ENCODE measurements around the gene DOCK10.

The DOCK10 gene

DNA sequence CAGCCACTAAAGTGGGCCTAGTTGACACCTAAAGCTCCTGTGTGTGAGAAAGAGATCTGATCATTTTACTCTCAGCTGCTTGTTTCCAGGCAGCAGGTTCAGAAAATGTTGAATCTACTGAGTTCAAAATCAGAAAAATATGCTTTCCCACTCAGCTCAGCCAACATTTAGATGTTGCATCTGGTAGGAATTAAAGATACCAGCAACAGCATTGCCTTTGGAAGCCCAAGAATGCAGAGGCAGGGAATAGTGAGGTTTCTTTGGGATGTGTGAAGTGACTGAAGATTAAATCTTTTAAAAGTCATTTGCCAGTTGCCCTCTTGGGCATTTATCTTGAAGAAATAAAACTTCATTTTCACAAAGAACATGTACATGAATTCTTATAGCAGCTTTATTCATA is 33.9 kb upstream of the DOCK10 start:
- no peak overlapping the region for H3K4me3 ChIP-seq (ENCODE audit: low read depth, low read length)
- TF ChIP-seq, protein P1, sequence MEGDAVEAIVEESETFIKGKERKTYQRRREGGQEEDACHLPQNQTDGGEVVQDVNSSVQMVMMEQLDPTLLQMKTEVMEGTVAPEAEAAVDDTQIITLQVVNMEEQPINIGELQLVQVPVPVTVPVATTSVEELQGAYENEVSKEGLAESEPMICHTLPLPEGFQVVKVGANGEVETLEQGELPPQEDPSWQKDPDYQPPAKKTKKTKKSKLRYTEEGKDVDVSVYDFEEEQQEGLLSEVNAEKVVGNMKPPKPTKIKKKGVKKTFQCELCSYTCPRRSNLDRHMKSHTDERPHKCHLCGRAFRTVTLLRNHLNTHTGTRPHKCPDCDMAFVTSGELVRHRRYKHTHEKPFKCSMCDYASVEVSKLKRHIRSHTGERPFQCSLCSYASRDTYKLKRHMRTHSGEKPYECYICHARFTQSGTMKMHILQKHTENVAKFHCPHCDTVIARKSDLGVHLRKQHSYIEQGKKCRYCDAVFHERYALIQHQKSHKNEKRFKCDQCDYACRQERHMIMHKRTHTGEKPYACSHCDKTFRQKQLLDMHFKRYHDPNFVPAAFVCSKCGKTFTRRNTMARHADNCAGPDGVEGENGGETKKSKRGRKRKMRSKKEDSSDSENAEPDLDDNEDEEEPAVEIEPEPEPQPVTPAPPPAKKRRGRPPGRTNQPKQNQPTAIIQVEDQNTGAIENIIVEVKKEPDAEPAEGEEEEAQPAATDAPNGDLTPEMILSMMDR (IDR thresholded peaks at IDR 0.05; ENCODE audit: control insufficient read depth, extremely low read depth, insufficient read depth): no peak
- no peak for DNase-seq (ENCODE audit: low read depth)

DNA sequence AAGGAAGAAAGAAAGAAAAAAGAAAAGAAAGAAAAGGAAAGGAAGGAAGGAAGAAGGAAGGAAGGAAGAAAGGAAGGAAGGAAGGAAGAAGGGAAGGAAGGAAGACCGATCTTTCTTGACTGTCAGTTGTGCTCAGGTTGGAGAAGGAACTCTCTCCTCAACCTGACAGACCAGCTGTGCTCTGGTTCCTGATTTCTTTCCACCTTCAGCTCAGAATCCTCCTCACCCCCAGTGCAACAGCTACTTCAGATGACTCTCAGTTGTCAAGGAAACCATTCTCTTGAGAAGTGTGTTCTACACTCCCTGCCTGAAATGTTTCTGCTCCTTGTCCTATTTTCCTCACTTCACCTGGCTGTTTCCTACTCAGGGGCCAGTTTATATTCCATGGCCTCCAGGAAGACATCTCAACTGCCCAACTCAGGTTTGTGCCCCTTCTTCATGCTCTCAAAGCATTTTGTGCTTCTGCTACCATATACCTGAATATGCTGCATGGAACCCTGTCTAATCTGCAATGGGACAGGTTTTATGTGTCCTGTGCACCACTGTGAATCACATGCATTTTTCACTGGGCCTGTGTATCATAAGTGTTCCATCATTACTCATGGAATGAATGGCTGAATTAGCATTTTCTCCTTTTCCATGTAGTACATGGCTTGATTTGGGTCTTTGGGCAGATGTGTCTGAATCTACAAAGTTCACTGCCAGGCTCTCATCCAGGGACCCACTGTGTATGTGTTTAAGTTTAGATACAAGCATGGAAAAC is 32.8 kb upstream of the DOCK10 start:
- TF ChIP-seq, protein P1 (IDR thresholded peaks at IDR 0.05; ENCODE audit: control insufficient read depth, extremely low read depth, insufficient read depth): no peak
- H3K4me3 ChIP-seq (ENCODE audit: low read depth, low read length): no peak overlapping the region
- DNase-seq (ENCODE audit: low read depth): no peak

DNA sequence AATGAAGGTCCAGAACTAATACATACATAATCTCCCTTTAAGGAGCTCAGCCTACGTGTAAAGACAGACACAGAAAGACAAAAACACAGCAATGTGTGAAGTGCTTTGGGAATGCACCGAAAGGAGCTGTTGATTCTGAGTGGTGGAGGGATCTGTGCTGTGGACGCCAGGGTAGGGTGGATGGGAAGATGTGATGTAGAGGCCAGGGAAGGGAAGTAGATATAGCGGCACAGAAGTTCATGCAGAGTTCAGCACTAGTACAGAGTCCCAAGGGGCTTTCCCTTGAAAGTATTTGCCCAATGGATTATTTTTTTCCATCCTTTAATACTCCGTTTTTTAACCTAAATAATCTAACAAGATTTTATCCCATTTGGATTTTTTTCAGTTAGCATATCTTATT is 32.1 kb upstream of the DOCK10 start:
- TF ChIP-seq, protein P1 (IDR thresholded peaks at IDR 0.05; ENCODE audit: control insufficient read depth, extremely low read depth, insufficient read depth): no peak
- no peak overlapping the region for H3K4me3 ChIP-seq (ENCODE audit: low read depth, low read length)
- DNase-seq (ENCODE audit: low read depth): no peak

DNA sequence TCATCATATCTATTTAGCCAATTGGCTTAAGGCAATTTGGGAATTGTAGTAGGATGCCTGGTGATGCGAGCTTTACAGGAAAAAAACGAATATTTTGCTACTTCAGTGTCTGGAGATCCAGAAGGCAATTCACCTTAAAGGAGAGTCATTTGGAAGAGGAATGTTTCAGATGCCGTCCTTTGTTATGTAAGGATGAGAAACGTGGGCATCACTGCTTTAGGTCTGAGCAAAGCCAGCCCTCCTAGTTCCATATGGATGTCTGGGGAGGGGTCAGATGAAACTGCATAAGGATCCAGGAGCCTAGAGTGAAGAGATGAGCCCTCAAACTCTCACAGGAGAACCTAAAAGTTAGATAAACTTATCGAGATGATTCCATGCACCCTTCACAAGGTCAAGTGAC is 30.9 kb upstream of the DOCK10 start:
- no peak overlapping the region for H3K4me3 ChIP-seq (ENCODE audit: low read depth, low read length)
- TF ChIP-seq, protein P1 (IDR thresholded peaks at IDR 0.05; ENCODE audit: control insufficient read depth, extremely low read depth, insufficient read depth): no peak
- no peak for DNase-seq (ENCODE audit: low read depth)

DNA sequence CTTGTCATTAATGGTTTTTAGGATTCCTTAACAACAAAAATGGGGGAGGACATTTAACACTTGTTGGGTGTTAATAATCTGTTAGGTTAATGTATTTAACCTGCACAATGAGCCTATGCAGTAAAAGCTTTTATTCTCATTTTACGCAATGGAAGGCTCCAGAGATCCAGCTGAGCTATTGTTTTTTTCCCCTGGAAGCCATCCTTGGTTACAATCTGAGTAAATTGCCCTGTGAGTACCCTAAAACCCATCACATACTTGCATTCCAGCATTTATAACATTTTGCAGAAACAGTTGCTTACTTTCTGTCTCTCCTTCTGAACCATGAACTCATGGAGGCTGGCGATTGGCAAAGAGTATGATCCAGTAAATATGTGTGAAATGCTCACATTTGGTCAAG is 30.2 kb upstream of the DOCK10 start:
- TF ChIP-seq, protein P1 (IDR thresholded peaks at IDR 0.05; ENCODE audit: control insufficient read depth, extremely low read depth, insufficient read depth): no peak
- no peak overlapping the region for H3K4me3 ChIP-seq (ENCODE audit: low read depth, low read length)
- DNase-seq (ENCODE audit: low read depth): no peak

DNA sequence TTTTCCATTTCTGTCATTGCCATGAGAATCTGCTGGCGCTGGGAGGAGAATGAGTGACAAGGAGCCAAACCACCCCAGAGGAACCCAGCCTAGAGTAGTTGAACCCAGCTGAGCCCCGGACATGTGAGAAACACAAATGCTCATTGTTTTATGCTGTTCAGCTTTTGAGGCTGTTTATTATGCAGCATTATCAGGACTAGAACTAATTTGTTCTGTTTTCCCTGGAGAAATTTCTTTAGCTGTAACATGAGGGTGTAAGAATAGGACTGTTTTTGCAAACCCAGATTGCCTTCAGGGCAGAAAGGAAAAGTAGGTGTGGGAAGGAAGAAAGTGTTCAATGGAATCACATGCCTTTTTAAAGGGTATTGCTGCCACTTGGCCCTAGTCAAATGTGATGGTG is 28.5 kb upstream of the DOCK10 start:
- DNase-seq (ENCODE audit: low read depth): no peak
- H3K4me3 ChIP-seq (ENCODE audit: low read depth, low read length): no peak overlapping the region
- TF ChIP-seq, protein P1 (IDR thresholded peaks at IDR 0.05; ENCODE audit: control insufficient read depth, extremely low read depth, insufficient read depth): no peak

DNA sequence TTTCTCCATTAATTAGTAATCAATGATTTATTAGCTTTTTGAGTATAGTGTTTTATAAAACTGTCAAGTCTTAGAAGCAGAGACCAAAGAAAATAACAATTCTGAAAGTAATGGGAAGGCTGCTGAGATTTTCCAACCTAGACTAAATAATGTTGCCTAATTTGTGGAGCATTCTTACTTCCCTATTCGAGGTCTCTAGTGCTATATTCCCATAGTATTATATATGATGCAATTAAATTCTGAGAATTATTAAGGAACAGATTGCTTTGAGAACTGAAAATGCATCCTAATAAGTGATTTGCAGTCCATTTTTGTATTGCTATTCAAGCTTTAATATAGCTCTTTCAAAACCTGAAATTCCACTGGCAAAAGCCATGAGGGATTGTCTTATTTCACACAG is 27.7 kb upstream of the DOCK10 start:
- H3K4me3 ChIP-seq (ENCODE audit: low read depth, low read length): no peak overlapping the region
- TF ChIP-seq, protein P1 (IDR thresholded peaks at IDR 0.05; ENCODE audit: control insufficient read depth, extremely low read depth, insufficient read depth): no peak
- no peak for DNase-seq (ENCODE audit: low read depth)
